K562 (cell line): ENCODE measurements around the gene RILP. TPM values are rescaled to one million over a fixed set of nuclear protein-coding genes. Genes with fewer than 3 reads are reported as not detected.

ENCODE experiments used
- CEBPG ChIP-seq, 3 experiments: fragments of 200-800 bp in 1 of 3; sonication (Bioruptor generic) in 1 of 3; sonication (generic) in 1 of 3; formaldehyde crosslinking in 1 of 3; IDR thresholded peaks in 2 of 3; conservative IDR thresholded peaks in 1 of 3; 2 replicates each; pipeline versions ENCODE4 v1.6.1 to v1.8.0; 2016 to 2022; ENCODE audit warnings: missing compliant biosample characterization in 2 of 3, missing genetic modification characterization in 2 of 3, mild to moderate bottlenecking in 1 of 3, missing genetic modification reagents in 1 of 3
- CREM ChIP-seq: IDR thresholded peaks from 2 replicates; pipeline ENCODE4 v1.6.1; 2014; ENCODE audit warnings: antibody characterized with exemption, low read depth
- FOXK2 ChIP-seq, 2 experiments: fragments of 450-650 bp; IDR thresholded peaks in 1 of 2; conservative IDR thresholded peaks in 1 of 2; 2 replicates each; pipeline ENCODE4 v1.6.1; 2016; ENCODE audit warnings: low read depth in 2 of 2, mild to moderate bottlenecking in 1 of 2
- GTF2F1 ChIP-seq: IDR thresholded peaks from 2 replicates; pipeline ENCODE4 v1.6.1; 2011; ENCODE audit warnings: low read depth, low read length, improper control_type of control experiment
- KDM5B ChIP-seq: fragments of 200-600 bp; sonication (generic); IDR thresholded peaks from 2 replicates; pipeline ENCODE4 v1.6.1; 2012; ENCODE audit warnings: low read depth, mild to moderate bottlenecking, moderate library complexity, low read length, control low read depth, inconsistent platforms; ENCODE audit not compliant: insufficient replicate concordance
- MTA1 ChIP-seq: fragments of 450-650 bp; IDR thresholded peaks from 2 replicates; pipeline ENCODE4 v1.6.1; 2017; ENCODE audit warnings: borderline replicate concordance
- MYC ChIP-seq, 2 experiments: fragments of 250-450 bp in 1 of 2; sonication (Bioruptor Pico) in 1 of 2; IDR thresholded peaks; 2 replicates each; pipeline versions ENCODE4 v1.5.1 to v1.6.1; 2012 to 2021; ENCODE audit warnings: low read depth in 2 of 2, borderline replicate concordance in 1 of 2, improper control_type of control experiment in 1 of 2, low read length in 1 of 2, mild to moderate bottlenecking in 1 of 2, moderate library complexity in 1 of 2
- RBM34 ChIP-seq: fragments of 200-400 bp; formaldehyde crosslinking; IDR thresholded peaks from 2 replicates; pipeline ENCODE4 v1.6.1; 2018; ENCODE audit warnings: low read length, borderline replicate concordance; ENCODE audit not compliant: insufficient read depth
- TEAD4 ChIP-seq, 2 experiments: sonication (generic) in 1 of 2; formaldehyde crosslinking in 1 of 2; IDR thresholded peaks; 2 replicates each; pipeline versions ENCODE4 v1.6.1 to v1.8.0; 2012 to 2022; ENCODE audit warnings: borderline replicate concordance in 1 of 2, inconsistent platforms in 1 of 2, low read length in 1 of 2, mild to moderate bottlenecking in 1 of 2, missing genetic modification reagents in 1 of 2
- ZBTB1 ChIP-seq: sonication (generic); formaldehyde crosslinking; IDR thresholded peaks from 2 replicates; pipeline ENCODE4 v1.8.1; 2023; ENCODE audit warnings: missing genetic modification reagents, low read depth, mild to moderate bottlenecking, borderline replicate concordance
- ZZZ3 ChIP-seq: fragments of 450-650 bp; IDR thresholded peaks from 2 replicates; pipeline ENCODE4 v1.6.1; 2016; ENCODE audit warnings: antibody characterized with exemption, mild to moderate bottlenecking, moderate library complexity
- polyA plus RNA-seq, 8 experiments: library from polyadenylated mRNA; depleted of rRNA in 4 of 8; stranded (reverse) in 5 of 8; unstranded in 3 of 8; fragments of >200 nt; fragmentation: Nextera tagmentation in 2 of 8; fragmentation: Illumina TruSeq in 1 of 8; extraction: Ambion mirVana in 2 of 8; extraction: Trizol in 1 of 8; gene quantifications; 2 replicates each; pipeline versions ENCODE4 v1.2.1 to v1.2.3, GENCODE V29; 2011 to 2014; ENCODE audit warnings: inconsistent platforms in 1 of 8, missing spikeins in 1 of 8
- total RNA-seq, 7 experiments: library from RNA; depleted of rRNA in 6 of 7; stranded (reverse); fragments of >200 nt in 6 of 7; fragmentation: Illumina TruSeq in 2 of 7; extraction: Trizol in 2 of 7; gene quantifications; 2 replicates each; pipeline versions ENCODE4 v1.2.1 to v1.2.3, GENCODE V29; 2011 to 2021; ENCODE audit warnings: low replicate concordance in 1 of 7
- TF ChIP-seq, protein P1 (sequence below): fragments of 250-450 bp; sonication (Bioruptor Pico); IDR thresholded peaks from 2 replicates; pipeline ENCODE4 v1.5.0; 2021
- TF ChIP-seq, protein P2 (sequence below): fragments of 450-650 bp; IDR thresholded peaks from one replicate; pipeline ENCODE4 v1.6.1; 2018; ENCODE audit warnings: mild to moderate bottlenecking, moderate library complexity; ENCODE audit not compliant: partially characterized antibody
- TF ChIP-seq, protein P3 (sequence below): fragments of 450-650 bp; IDR thresholded peaks from 2 replicates; pipeline ENCODE4 v1.6.1; 2014; ENCODE audit warnings: low read depth, mild to moderate bottlenecking, moderate library complexity, borderline replicate concordance
- TF ChIP-seq, protein P4 (sequence below): sonication (generic); formaldehyde crosslinking; IDR thresholded peaks from 2 replicates; pipeline ENCODE4 v1.8.1; 2022; ENCODE audit warnings: missing genetic modification reagents
- TF ChIP-seq, protein P5 (sequence below), 2 experiments: fragments of 450-650 bp in 1 of 2; IDR thresholded peaks; 2 replicates each; pipeline ENCODE4 v1.6.1; 2011 to 2017; ENCODE audit warnings: low read depth in 2 of 2, antibody characterized with exemption in 1 of 2, borderline replicate concordance in 1 of 2, low read length in 1 of 2, mild to moderate bottlenecking in 1 of 2, mixed read lengths in 1 of 2; ENCODE audit not compliant: control insufficient read depth in 1 of 2

RILP gene
- total and polyA plus RNA-seq, 9 of the 15 experiments (the other 6 are each of a cell fraction or from before 2014, with no cell fraction given) = 0.75 to 54.9 (median 27.8) TPM

DNA sequence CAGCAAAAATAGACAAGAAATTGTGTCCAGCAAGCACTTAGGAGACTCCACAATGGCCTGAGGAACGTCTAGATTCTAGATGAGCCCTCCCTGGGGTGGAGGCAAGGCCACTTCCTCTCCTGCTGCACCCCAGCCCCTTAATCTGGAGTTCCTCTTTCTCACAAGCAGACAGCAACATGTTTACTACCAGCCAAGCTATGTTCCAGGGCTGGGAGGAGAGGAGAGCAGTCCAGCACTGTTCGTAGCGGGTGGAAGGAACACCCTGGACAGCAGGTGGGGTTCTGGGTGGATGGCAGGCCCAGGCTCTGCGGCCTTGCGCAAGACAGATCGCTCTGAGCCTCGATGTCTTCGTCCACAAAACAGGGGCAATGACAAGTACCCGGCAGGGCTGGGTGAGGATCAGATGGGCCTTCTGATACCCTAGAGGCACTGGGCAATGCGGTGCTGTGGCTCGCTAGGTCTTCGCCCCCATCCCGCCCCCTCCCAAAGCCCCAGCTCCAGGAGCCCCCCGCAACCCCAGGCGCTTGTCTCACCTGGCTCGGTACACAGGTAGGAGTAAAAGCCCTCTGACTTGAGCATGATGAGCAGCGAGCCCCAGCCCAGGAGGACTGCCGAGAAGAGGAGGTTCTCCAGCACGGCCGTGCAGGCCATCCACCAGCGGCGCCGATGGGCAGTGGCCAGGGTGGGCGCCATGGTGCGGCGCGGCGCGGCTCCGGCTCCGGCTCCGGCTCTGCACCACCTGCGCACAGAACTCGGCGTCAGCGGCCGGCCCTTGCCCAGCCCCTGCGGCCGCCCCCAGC lies 22.3 kb downstream of the RILP start (continued):
- no peak for TF ChIP-seq TEAD4 (IDR thresholded peaks at IDR 0.05; ENCODE audit: low read length)
- no peak for TF ChIP-seq TEAD4 (CRISPR knock-in tag; IDR thresholded peaks at IDR 0.05; ENCODE audit: borderline replicate concordance)
- TF ChIP-seq MTA1 = no peak
- peak; percentile 67; the same call in 1 of the 2 replicates for TF ChIP-seq CEBPG (CRISPR knock-in tag; IDR thresholded peaks at IDR 0.05)
- peak in 1 of 2 experiments; percentile 22; a peak in 1 of 4 replicates for TF ChIP-seq CEBPG (tag; conservative IDR thresholded peaks at IDR 0.05 in 1 of 2, IDR thresholded peaks at IDR 0.05 in 1 of 2)
- TF ChIP-seq, protein P1, sequence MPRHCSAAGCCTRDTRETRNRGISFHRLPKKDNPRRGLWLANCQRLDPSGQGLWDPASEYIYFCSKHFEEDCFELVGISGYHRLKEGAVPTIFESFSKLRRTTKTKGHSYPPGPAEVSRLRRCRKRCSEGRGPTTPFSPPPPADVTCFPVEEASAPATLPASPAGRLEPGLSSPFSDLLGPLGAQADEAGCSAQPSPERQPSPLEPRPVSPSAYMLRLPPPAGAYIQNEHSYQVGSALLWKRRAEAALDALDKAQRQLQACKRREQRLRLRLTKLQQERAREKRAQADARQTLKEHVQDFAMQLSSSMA (CRISPR knock-in tag) = no peak
- TF ChIP-seq RBM34 = no peak
- TF ChIP-seq, protein P2, sequence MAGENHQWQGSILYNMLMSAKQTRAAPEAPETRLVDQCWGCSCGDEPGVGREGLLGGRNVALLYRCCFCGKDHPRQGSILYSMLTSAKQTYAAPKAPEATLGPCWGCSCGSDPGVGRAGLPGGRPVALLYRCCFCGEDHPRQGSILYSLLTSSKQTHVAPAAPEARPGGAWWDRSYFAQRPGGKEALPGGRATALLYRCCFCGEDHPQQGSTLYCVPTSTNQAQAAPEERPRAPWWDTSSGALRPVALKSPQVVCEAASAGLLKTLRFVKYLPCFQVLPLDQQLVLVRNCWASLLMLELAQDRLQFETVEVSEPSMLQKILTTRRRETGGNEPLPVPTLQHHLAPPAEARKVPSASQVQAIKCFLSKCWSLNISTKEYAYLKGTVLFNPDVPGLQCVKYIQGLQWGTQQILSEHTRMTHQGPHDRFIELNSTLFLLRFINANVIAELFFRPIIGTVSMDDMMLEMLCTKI = no peak
- no peak for TF ChIP-seq KDM5B
- TF ChIP-seq, protein P3, sequence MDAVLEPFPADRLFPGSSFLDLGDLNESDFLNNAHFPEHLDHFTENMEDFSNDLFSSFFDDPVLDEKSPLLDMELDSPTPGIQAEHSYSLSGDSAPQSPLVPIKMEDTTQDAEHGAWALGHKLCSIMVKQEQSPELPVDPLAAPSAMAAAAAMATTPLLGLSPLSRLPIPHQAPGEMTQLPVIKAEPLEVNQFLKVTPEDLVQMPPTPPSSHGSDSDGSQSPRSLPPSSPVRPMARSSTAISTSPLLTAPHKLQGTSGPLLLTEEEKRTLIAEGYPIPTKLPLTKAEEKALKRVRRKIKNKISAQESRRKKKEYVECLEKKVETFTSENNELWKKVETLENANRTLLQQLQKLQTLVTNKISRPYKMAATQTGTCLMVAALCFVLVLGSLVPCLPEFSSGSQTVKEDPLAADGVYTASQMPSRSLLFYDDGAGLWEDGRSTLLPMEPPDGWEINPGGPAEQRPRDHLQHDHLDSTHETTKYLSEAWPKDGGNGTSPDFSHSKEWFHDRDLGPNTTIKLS = no peak
- TF ChIP-seq, protein P4, sequence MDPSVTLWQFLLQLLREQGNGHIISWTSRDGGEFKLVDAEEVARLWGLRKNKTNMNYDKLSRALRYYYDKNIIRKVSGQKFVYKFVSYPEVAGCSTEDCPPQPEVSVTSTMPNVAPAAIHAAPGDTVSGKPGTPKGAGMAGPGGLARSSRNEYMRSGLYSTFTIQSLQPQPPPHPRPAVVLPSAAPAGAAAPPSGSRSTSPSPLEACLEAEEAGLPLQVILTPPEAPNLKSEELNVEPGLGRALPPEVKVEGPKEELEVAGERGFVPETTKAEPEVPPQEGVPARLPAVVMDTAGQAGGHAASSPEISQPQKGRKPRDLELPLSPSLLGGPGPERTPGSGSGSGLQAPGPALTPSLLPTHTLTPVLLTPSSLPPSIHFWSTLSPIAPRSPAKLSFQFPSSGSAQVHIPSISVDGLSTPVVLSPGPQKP (CRISPR knock-in tag) = no peak
- TF ChIP-seq, protein P5, sequence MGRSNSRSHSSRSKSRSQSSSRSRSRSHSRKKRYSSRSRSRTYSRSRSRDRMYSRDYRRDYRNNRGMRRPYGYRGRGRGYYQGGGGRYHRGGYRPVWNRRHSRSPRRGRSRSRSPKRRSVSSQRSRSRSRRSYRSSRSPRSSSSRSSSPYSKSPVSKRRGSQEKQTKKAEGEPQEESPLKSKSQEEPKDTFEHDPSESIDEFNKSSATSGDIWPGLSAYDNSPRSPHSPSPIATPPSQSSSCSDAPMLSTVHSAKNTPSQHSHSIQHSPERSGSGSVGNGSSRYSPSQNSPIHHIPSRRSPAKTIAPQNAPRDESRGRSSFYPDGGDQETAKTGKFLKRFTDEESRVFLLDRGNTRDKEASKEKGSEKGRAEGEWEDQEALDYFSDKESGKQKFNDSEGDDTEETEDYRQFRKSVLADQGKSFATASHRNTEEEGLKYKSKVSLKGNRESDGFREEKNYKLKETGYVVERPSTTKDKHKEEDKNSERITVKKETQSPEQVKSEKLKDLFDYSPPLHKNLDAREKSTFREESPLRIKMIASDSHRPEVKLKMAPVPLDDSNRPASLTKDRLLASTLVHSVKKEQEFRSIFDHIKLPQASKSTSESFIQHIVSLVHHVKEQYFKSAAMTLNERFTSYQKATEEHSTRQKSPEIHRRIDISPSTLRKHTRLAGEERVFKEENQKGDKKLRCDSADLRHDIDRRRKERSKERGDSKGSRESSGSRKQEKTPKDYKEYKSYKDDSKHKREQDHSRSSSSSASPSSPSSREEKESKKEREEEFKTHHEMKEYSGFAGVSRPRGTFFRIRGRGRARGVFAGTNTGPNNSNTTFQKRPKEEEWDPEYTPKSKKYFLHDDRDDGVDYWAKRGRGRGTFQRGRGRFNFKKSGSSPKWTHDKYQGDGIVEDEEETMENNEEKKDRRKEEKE (IDR thresholded peaks at IDR 0.05; ENCODE audit: borderline replicate concordance in 1 of 2, control insufficient read depth in 1 of 2, low read depth in 2 of 2, low read length in 1 of 2) = no peak
- TF ChIP-seq MYC (IDR thresholded peaks at IDR 0.05; ENCODE audit: low read depth, low read length) = no peak; the same call in 1 of the 2 replicates
- no peak for TF ChIP-seq MYC (CRISPR knock-in tag; IDR thresholded peaks at IDR 0.05; ENCODE audit: borderline replicate concordance, low read depth)
- TF ChIP-seq ZBTB1 (CRISPR knock-in tag) = no peak
- no peak for TF ChIP-seq GTF2F1
- 0 out of 2 replicates have a peak, but pooled peaks have one; percentile 6 for TF ChIP-seq CREM
- TF ChIP-seq ZZZ3 = no peak
- TF ChIP-seq FOXK2 (conservative IDR thresholded peaks at IDR 0.05 in 1 of 2, IDR thresholded peaks at IDR 0.05 in 1 of 2; ENCODE audit: low read depth in 2 of 2) = peak; percentile 72 to 76; a peak in 3 of 4 replicates
